ENCODE measurements around the gene SEC14L1. TPM values are rescaled to one million over a fixed set of nuclear protein-coding genes. Genes with fewer than 3 reads are reported as not detected.

Gene SEC14L1
- total RNA-seq, 2 experiments from 2014 or later: 68.1 to 68.5 TPM

DNA sequence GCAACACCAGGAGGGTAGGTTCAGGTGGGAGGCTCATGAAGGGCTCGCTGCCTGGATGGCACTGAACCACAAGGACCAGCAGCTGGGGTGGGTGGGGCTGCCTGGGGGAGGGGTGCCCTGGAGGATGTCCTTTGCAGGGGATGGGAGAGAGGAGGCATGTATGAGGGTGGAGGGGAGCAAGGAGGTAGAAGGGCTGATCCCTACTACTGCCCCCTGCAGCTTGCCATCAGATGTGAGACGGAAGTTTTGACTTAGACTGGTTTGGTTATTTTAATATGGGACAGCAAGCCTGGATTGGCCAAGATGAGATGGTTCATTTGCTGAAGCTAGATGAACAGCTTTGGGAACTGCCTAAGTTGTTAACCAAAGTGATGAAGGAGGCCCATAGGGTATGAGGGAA, 115.9 kb downstream of the SEC14L1 start:
- no peaks in the 10 kb centered on the region for H3K4me1 Mint-ChIP-seq (ENCODE audit: low read depth)
- ChIA-PET POLR2A (no interaction called here), CTCF (no interaction called here)
- H3K27ac Mint-ChIP-seq: no peak overlapping the region
- H3K4me3 Mint-ChIP-seq: no peak overlapping the region
- H3K36me3 Mint-ChIP-seq: no peaks in the 10 kb centered on the region
- no peaks in the 10 kb centered on the region for H3K9me3 Mint-ChIP-seq
- H3K27me3 Mint-ChIP-seq: peaks cover 3% of the 10 kb centered on the region
- DNase-seq: no peak
- intact Hi-C loops (cut with micrococcal nuclease): no loop called here

DNA sequence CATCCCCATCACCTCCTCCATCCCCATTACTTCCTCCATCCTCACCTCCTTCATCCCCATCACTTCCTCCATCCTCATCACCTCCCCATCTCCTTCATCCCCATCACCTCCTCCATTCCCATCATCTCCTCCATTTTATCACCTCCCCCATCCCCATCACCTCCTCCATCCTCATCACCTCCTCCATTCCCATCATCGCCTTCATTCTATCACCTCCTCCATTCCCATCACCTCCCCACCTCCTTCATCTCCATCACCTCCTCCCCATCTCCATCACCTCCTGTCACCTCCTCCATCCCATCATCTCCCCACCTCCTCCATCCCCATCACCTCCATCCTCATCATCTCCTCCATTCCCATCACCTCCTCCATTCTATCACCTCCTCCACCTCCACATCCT, 116.4 kb downstream of the SEC14L1 start:
- H3K27me3 Mint-ChIP-seq: peaks cover 3% of the 10 kb centered on the region
- ChIA-PET CTCF (no interaction called here), POLR2A (no interaction called here)
- DNase-seq: no peak
- H3K36me3 Mint-ChIP-seq: no peaks in the 10 kb centered on the region
- H3K4me1 Mint-ChIP-seq (ENCODE audit: low read depth): no peaks in the 10 kb centered on the region
- intact Hi-C loops (cut with micrococcal nuclease): no loop called here
- H3K9me3 Mint-ChIP-seq: no peaks in the 10 kb centered on the region
- no peak overlapping the region for H3K27ac Mint-ChIP-seq
- no peak overlapping the region for H3K4me3 Mint-ChIP-seq

DNA sequence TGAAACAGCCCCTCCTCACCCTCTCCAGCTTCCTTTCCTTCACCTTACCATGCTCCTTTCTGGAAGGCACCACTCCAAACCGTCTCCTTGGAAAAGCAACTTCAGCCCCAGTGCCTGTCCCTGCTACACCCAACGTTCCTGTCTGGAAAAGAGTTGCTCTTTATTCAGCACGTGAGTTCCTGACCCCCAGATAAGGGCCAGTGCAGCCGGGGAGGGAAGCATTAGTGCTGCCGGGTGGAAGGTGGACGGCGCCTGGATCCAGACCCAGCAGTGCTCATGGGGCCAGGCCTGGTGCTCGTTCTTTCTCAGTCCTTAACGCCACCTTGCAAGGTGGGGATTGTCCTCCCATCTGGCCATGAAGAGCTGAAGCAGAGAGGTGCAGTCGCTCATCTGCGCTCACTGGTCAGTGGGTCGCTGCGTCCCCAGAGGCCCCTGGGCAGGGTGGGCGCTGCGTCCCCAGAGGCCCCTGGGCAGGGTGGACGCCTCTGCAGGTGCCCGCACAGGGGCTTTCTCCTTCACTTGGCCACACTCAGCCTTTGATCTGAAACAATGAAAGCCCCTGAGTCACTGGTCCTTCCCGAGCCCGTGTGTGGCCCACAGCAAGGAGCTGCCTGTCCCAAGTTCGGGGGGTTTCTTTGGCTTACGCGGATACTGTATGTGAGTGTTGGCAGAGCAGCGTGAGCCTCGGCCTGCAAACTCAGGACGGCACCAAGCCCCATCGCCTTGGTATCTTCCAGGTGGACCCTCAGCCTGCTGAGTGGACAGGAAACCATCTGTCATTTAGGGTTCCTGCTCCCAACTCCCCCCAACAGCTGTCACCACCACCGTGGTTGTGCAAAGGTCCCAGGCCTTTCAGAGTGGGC, 117.1 kb downstream of the SEC14L1 start:
- intact Hi-C loops (cut with micrococcal nuclease): no loop called here

DNA sequence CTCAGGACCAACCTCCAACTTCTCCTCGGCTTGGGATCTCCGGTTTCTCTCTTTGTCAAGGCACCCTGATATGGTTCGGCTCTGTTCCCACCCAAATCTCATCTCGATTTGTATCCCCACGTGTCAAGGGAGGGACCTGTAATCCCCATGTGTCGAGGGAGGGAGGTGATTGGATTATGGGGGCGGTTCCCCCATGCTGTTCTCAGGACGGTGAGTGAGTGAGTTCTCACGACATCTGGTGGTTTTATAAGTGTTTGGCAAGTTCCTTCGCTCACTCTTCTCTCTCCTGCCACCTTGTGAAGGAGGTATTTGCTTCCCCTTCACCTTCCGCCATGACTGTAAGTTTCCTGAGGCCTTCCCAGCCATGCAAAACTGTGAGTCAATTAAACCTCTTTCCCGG, 117.9 kb downstream of the SEC14L1 start:
- H3K36me3 Mint-ChIP-seq: no peaks in the 10 kb centered on the region
- CTCF ChIA-PET: no interaction called here

More for the DNA sequence above, 117.1 kb downstream of the SEC14L1 start:
- Mint-ChIP-seq H3K36me3 (no peaks in the 10 kb centered on the region), H3K27ac (no peak overlapping the region), H3K4me1 (ENCODE audit: low read depth) (no peaks in the 10 kb centered on the region), H3K9me3 (no peaks in the 10 kb centered on the region), H3K4me3 (no peak overlapping the region), H3K27me3 (peaks cover 3% of the 10 kb centered on the region)
- CTCF ChIA-PET: no interaction called here
- POLR2A ChIA-PET: no interaction called here
- no peak for DNase-seq

GRCh38 chr17:77264617-77265230, 124.0 kb downstream of the SEC14L1 start:
- H3K4me3 Mint-ChIP-seq: no peak overlapping the region
- DNase-seq: no peak
- H3K4me1 Mint-ChIP-seq (ENCODE audit: low read depth): no peaks in the 10 kb centered on the region
- CTCF ChIA-PET: no interaction called here
- POLR2A ChIA-PET: no interaction called here
- no peaks in the 10 kb centered on the region for H3K9me3 Mint-ChIP-seq
- no peaks in the 10 kb centered on the region for H3K36me3 Mint-ChIP-seq
- intact Hi-C loops (cut with micrococcal nuclease): no loop called here
- no peaks in the 10 kb centered on the region for H3K27me3 Mint-ChIP-seq
- no peak overlapping the region for H3K27ac Mint-ChIP-seq

More for the DNA sequence above, 117.9 kb downstream of the SEC14L1 start:
- peaks cover 3% of the 10 kb centered on the region for H3K27me3 Mint-ChIP-seq
- H3K27ac Mint-ChIP-seq: no peak overlapping the region
- POLR2A ChIA-PET: no interaction called here
- H3K9me3 Mint-ChIP-seq: no peaks in the 10 kb centered on the region
- intact Hi-C loops (cut with micrococcal nuclease): no loop called here
- DNase-seq: no peak
- H3K4me3 Mint-ChIP-seq: no peak overlapping the region
- H3K4me1 Mint-ChIP-seq (ENCODE audit: low read depth): no peaks in the 10 kb centered on the region

DNA sequence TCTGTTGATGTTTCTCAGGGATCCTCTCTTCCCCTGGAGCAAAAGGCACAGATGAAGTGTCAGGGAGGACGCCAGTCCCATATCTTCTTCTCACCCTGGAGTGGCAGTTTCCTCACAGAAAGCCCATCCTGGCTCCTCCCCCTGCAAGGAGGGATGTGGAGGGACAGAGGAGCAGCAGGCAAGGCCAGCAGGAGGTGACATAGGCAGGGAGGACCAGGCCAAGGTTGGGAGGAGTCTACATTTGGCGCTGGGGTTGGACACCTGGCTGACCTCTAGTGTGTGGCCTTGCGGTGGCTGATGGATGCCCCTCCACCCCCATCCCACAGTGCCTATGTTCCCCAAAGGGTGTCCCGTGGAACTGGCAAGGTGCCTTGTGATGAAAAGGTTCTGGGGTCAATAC, 125.4 kb downstream of the SEC14L1 start:
- Mint-ChIP-seq H3K9me3 (no peaks in the 10 kb centered on the region), H3K27me3 (no peaks in the 10 kb centered on the region), H3K4me3 (no peak overlapping the region), H3K36me3 (no peaks in the 10 kb centered on the region), H3K4me1 (ENCODE audit: low read depth) (no peaks in the 10 kb centered on the region), H3K27ac (no peak overlapping the region)
- no peak for DNase-seq
- ChIA-PET CTCF (no interaction called here), POLR2A (no interaction called here)
- intact Hi-C loops (cut with micrococcal nuclease): no loop called here
